ENCODE measurements around the gene MED20. TPM values are rescaled to one million over a fixed set of nuclear protein-coding genes. Genes with fewer than 3 reads are reported as not detected.

Gene MED20
- total RNA-seq, 1 experiment from 2014 or later: 29.8 TPM

- intact Hi-C loops (cut with micrococcal nuclease; ENCODE audit: unreplicated experiment): no loop called here
- Mint-ChIP-seq H3K27ac (ENCODE audit: unreplicated experiment) (no peak overlapping the region), H3K36me3 (ENCODE audit: insufficient read depth, unreplicated experiment) (no peaks in the 10 kb centered on the region), H3K4me1 (ENCODE audit: low read depth, unreplicated experiment) (peaks cover 9% of the 10 kb centered on the region), H3K9me3 (ENCODE audit: low read depth, unreplicated experiment) (no peaks in the 10 kb centered on the region), H3K4me3 (ENCODE audit: low read depth, unreplicated experiment) (no peak overlapping the region), H3K27me3 (ENCODE audit: unreplicated experiment) (no peaks in the 10 kb centered on the region)
- CTCF ChIA-PET: no interaction called here
- no peak for TF ChIP-seq CTCF (IDR thresholded peaks at IDR 0.05; ENCODE audit: unreplicated experiment)
- BruUV-seq (replicated peaks): no TSS peak
- DNase-seq: no peak
These were observed 27.9 kb downstream of the MED20 start for GRCh38 chr6:41892921-41893564.

DNA sequence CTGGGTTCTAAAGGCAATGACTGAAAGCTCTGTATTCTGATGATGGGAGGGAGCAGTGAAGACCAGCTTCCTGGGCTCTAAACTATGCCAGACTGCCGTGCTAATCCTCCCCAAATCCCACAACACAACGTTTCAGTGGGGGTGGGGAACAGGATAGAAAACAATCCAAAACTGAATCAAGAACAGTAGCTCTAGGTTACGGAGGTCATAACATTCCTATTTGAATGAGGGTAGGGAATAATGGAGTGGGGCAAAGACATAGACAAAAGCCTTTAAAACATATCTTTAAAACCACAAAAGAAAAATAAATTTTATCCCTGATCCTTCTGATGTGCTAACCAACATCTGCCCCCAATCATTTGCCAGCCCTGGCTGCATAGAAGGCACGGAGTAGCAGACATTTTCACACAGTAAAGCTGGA is 33.6 kb downstream of the MED20 start:
- DNase-seq: no peak
- Mint-ChIP-seq H3K4me1 (ENCODE audit: low read depth, unreplicated experiment) (no peaks in the 10 kb centered on the region), H3K9me3 (ENCODE audit: low read depth, unreplicated experiment) (no peaks in the 10 kb centered on the region), H3K27ac (ENCODE audit: unreplicated experiment) (no peak overlapping the region), H3K36me3 (ENCODE audit: insufficient read depth, unreplicated experiment) (no peaks in the 10 kb centered on the region), H3K4me3 (ENCODE audit: low read depth, unreplicated experiment) (no peak overlapping the region), H3K27me3 (ENCODE audit: unreplicated experiment) (no peaks in the 10 kb centered on the region)
- intact Hi-C loops (cut with micrococcal nuclease; ENCODE audit: unreplicated experiment): no loop called here
- no TSS peak for BruUV-seq (replicated peaks)
- no peak for TF ChIP-seq CTCF (IDR thresholded peaks at IDR 0.05; ENCODE audit: unreplicated experiment)
- CTCF ChIA-PET: interaction anchor here (0.5 to 1.4 kb wide), 5 partner anchors 8 to 912 kb away, joined by 3 to 6 read pairs (median 4); partner anchors contain the start of gene USP49

- no TSS peak for BruUV-seq (replicated peaks)
- CTCF ChIA-PET: no interaction called here
- H3K4me1 Mint-ChIP-seq (ENCODE audit: low read depth, unreplicated experiment): no peaks in the 10 kb centered on the region
- no peak overlapping the region for H3K4me3 Mint-ChIP-seq (ENCODE audit: low read depth, unreplicated experiment)
- DNase-seq: no peak
- no peak for TF ChIP-seq CTCF (IDR thresholded peaks at IDR 0.05; ENCODE audit: unreplicated experiment)
- intact Hi-C loops (cut with micrococcal nuclease; ENCODE audit: unreplicated experiment): no loop called here
- H3K27ac Mint-ChIP-seq (ENCODE audit: unreplicated experiment): no peak overlapping the region
- no peaks in the 10 kb centered on the region for H3K27me3 Mint-ChIP-seq (ENCODE audit: unreplicated experiment)
- H3K36me3 Mint-ChIP-seq (ENCODE audit: insufficient read depth, unreplicated experiment): no peaks in the 10 kb centered on the region
- H3K9me3 Mint-ChIP-seq (ENCODE audit: low read depth, unreplicated experiment): no peaks in the 10 kb centered on the region
These were observed 35.0 kb downstream of the MED20 start for GRCh38 chr6:41885930-41886329.

DNA sequence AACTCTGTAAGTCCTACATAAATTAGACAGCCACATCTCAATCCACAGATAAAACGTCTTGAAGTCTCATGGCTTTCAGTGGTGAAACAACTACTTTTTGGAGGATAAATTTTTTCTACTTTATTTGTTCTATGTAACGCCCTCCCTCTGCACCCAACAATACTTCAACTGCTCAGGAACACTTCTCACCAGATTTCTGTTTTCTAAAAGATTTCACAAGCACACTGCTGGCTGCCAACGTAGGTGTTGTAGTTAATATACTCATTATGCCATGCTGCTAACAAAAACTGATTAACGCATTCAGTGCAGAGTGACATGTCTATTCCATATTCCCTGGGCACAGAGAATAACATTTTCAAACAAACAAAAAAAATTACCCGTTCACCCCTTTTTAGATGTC is 36.0 kb downstream of the MED20 start:
- Mint-ChIP-seq H3K9me3 (ENCODE audit: low read depth, unreplicated experiment) (no peaks in the 10 kb centered on the region), H3K27ac (ENCODE audit: unreplicated experiment) (no peak overlapping the region), H3K27me3 (ENCODE audit: unreplicated experiment) (no peaks in the 10 kb centered on the region), H3K4me1 (ENCODE audit: low read depth, unreplicated experiment) (no peaks in the 10 kb centered on the region), H3K4me3 (ENCODE audit: low read depth, unreplicated experiment) (no peak overlapping the region), H3K36me3 (ENCODE audit: insufficient read depth, unreplicated experiment) (no peaks in the 10 kb centered on the region)
- CTCF ChIA-PET: no interaction called here
- intact Hi-C loops (cut with micrococcal nuclease; ENCODE audit: unreplicated experiment): no loop called here
- TF ChIP-seq CTCF (IDR thresholded peaks at IDR 0.05; ENCODE audit: unreplicated experiment): no peak
- no TSS peak for BruUV-seq (replicated peaks)
- no peak for DNase-seq
